HT-29 (cell line): ENCODE data around the gene GNG2. TPM values are rescaled to one million over a fixed set of nuclear protein-coding genes. Genes with fewer than 3 reads are reported as not detected.
A peak's percentile ranks its signal among the peaks of the same experiment; 100 is the strongest.

Experiments used
- DNase-seq: peaks from one replicate; pipeline ENCODE4 v3.0.0-alpha.2; 2015; ENCODE audit warnings: low spot score
- total RNA-seq: library from RNA; depleted of rRNA; stranded (reverse); fragments of >200 nt; shearing (Covaris generic); gene quantifications from 2 replicates; pipeline ENCODE4 v1.2.3, GENCODE V29; 2014; rRNA removed

GNG2 gene
- not detected in 2 replicates for total RNA-seq

GRCh38 chr14:51860164-51860824 is at the start of gene GNG2:
Gene GNG2 (plus strand): TSS chr14:51860612. CDS start chr14:51950679, 90,067 bp downstream.
- DNase-seq = peak; percentile 9

DNA sequence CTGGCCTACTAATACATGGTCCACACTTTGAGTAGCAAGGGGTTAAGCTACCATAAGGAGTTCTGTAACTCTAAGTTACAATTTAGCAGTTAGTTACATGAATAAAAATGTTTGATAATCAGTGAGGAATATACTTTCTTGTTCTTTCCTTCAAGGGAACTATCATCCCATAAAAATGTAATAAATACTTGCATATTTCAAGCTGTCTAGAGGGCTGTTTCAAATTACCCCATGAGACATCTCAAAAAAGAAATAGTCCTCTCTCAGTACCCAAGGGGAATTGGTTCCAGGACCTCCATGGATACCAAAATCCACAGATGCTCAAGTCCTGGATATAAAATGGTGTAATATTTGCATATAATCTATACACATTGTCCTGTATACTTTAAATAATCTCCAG is 48.7 kb upstream of the GNG2 start:
- DNase-seq = no peak

DNA sequence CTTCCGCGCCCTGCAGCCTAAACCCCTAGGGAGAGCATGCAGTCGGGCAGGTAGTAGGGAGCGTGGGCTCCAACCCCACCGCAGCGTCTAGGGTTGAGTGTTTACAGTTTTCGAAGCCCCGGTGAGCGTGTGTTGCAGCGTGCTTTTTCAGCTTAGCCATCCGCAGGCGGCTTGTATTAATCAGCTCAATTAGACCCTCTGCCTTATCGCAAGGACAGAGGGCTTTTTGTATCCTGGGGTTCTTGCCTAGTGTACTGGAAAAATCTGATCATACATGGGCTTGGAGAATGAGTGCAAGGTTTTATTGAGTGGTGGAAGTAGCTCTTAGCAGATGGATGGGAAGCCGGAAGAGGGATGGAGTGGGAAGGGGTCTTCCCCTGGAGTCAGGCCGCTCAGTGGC is 44.4 kb upstream of the GNG2 start:
- DNase-seq = no peak

GRCh38 chr14:51817326-51817725 is 43.1 kb upstream of the GNG2 start:
- no peak for DNase-seq

- DNase-seq = no peak
These were observed 41.5 kb upstream of the GNG2 start for GRCh38 chr14:51818748-51819380.

DNA sequence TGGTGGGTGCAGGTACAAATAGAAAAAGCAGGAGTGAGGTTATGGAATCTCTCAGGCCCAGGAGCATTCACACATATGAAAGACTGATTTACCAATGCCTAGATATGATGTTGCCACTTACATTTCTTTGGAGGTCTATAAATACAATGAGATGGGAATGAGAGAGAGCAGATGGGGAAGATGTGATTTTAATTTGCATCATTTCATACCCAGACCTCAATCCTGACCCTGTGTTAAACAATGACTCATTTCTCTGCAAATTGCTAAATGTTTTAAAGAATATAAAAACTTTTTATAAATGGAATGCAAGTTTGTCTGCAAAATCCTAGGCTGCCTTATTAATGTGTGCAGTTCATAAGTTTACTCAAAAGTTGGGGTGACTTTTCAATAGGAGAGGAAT is 38.6 kb upstream of the GNG2 start:
- DNase-seq = no peak

- DNase-seq = no peak
These were observed 37.9 kb upstream of the GNG2 start for GRCh38 chr14:51822499-51822898.

GRCh38 chr14:51823706-51824105 is 36.7 kb upstream of the GNG2 start:
- no peak for DNase-seq

- no peak for DNase-seq
These were observed 36.2 kb upstream of the GNG2 start for GRCh38 chr14:51824191-51824590.

DNA sequence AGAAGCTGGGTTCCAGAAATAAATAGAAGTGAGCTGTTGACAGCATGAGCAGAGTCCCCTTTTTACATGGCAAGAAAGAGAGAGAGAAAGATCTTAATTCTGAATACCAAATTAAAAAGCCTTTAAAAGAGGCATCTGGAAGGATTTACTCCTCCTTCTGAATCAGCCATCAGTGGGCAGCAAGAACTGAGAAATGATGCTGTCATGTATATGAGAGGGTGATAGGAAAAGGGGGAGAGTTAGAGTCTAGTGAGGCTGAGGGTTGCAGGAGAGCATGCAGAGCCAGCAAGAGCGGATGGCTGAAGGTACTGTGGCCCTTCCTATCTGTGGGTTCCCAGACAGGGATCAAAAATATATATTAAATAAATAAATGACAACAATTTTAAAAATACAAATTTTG is 34.5 kb upstream of the GNG2 start:
- DNase-seq = no peak

GRCh38 chr14:51828017-51828797 is 32.2 kb upstream of the GNG2 start:
- DNase-seq = no peak

GRCh38 chr14:51834240-51834639 is 26.2 kb upstream of the GNG2 start:
- DNase-seq = no peak

- no peak for DNase-seq
These were observed 24.0 kb upstream of the GNG2 start for GRCh38 chr14:51836417-51836816.

GRCh38 chr14:51844081-51844881 is 16.1 kb upstream of the GNG2 start:
- no peak for DNase-seq

- no peak for DNase-seq
These were observed 14.6 kb upstream of the GNG2 start for GRCh38 chr14:51845811-51846210.

- DNase-seq = no peak
These were observed 13.6 kb upstream of the GNG2 start for GRCh38 chr14:51846631-51847488.

- DNase-seq = no peak
These were observed 13.0 kb upstream of the GNG2 start for GRCh38 chr14:51847489-51847796.

GRCh38 chr14:51848120-51848519 is 12.3 kb upstream of the GNG2 start:
- no peak for DNase-seq

GRCh38 chr14:51849097-51849496 is 11.3 kb upstream of the GNG2 start:
- DNase-seq = no peak

GRCh38 chr14:51850651-51851050 is 9.8 kb upstream of the GNG2 start:
- no peak for DNase-seq

GRCh38 chr14:51852541-51852940 is 7.9 kb upstream of the GNG2 start:
- DNase-seq = no peak
